Neuron (in vitro differentiated cells): ENCODE data around the gene CAMTA1.

Experiments used
- H2AFZ ChIP-seq: one replicate; pipeline ENCODE4 v1.6.1; 2013; ENCODE audit warnings: low read depth, mild to moderate bottlenecking, inconsistent platforms, low read length, moderate library complexity
- H3K27me3 ChIP-seq: one replicate; pipeline ENCODE4 v1.6.1; 2013; ENCODE audit warnings: low read length; ENCODE audit not compliant: insufficient read depth
- H3K36me3 ChIP-seq: one replicate; pipeline ENCODE4 v1.6.1; 2013; ENCODE audit warnings: low read length; ENCODE audit not compliant: insufficient read depth
- H3K4me1 ChIP-seq: one replicate; pipeline ENCODE4 v1.6.1; 2013; ENCODE audit warnings: low read length; ENCODE audit not compliant: insufficient read depth
- H3K4me3 ChIP-seq: 2 replicates; pipeline ENCODE4 v1.5.1; 2013; ENCODE audit warnings: mild to moderate bottlenecking, low read length, moderate library complexity
- H3K9me3 ChIP-seq: one replicate; pipeline ENCODE4 v1.6.1; 2013; ENCODE audit warnings: low read length

Gene CAMTA1

GRCh38 chr1:7526867-7527732 is 741.8 kb downstream of the CAMTA1 start:
- Histone ChIP-seq H3K27me3 (peaks cover 2% of the 10 kb centered on the region), H3K4me1 (no peaks in the 10 kb centered on the region), H3K9me3 (no peaks in the 10 kb centered on the region), H3K36me3 (no peaks in the 10 kb centered on the region), H3K4me3 (no peak overlapping the region), H2AFZ (no peak overlapping the region)

GRCh38 chr1:7527733-7528045 is 742.4 kb downstream of the CAMTA1 start:
- Histone ChIP-seq H3K4me3 (no peak overlapping the region), H3K9me3 (no peaks in the 10 kb centered on the region), H2AFZ (no peak overlapping the region), H3K27me3 (peaks cover 4% of the 10 kb centered on the region), H3K4me1 (no peaks in the 10 kb centered on the region), H3K36me3 (no peaks in the 10 kb centered on the region)

DNA sequence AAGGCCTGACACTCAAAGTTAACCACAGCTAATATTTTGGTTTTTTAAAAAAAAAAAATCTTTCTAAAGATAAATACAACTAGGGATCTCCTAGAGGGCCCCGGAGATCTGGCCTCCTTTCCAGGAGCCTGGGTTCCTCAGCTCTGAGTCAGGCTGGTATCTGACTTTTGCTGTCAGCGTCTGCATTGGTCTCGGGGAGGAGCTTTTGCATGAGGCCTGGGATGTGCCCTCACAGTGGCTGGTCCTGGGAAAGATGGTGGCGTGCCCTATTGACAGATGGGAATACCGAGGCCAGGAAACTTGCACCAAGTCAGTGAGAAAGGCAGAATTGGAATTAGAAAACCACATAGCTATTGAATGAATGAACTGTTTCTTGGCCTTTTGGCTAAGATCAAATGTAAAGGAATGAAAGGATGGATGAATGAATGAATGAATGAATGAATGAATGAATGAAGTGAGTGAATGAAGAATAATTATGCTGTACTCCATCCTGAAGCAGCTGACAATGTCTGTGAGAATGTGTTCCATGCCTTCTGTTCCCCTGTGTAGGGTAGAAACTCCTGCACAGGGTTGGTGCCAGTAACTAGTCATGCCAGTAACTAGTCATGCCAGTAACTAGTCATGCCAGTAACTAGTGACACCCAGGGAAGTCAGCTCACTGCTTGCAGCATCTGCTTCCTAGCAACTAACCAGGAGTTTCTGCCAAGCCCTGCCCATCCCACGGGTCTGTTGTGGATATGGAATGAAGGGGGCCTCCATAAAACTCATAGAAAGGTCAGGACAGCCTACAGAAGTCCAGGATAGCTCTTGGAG is 743.3 kb downstream of the CAMTA1 start:
- Histone ChIP-seq H3K9me3 (no peaks in the 10 kb centered on the region), H3K4me1 (no peaks in the 10 kb centered on the region), H3K4me3 (no peak overlapping the region), H2AFZ (no peak overlapping the region), H3K36me3 (no peaks in the 10 kb centered on the region), H3K27me3 (peaks cover 4% of the 10 kb centered on the region)

DNA sequence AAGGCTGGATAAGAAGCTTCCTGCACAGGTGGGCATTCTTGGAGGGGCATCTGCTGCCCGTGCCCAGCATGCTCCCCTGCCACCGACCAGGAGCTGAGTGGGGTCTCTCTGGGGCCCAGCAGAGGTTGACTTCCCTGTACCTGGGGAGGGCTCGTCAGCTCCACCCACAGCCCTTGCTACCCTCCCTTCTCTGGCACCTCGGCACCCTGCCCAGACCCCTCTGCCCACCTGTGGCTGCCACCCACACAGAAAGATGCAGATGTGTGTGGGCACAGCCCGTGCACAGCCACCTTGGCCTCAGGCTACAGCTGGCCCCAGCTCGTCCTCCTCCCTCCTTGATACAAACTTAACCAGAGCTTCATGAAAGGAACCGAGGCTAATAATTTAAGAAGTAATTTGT is 744.7 kb downstream of the CAMTA1 start:
- Histone ChIP-seq H2AFZ (no peak overlapping the region), H3K36me3 (no peaks in the 10 kb centered on the region), H3K4me3 (no peak overlapping the region), H3K9me3 (no peaks in the 10 kb centered on the region), H3K4me1 (no peaks in the 10 kb centered on the region), H3K27me3 (peaks cover 11% of the 10 kb centered on the region)

- Histone ChIP-seq H3K4me3 (no peak overlapping the region), H3K27me3 (peaks cover 24% of the 10 kb centered on the region), H3K36me3 (no peaks in the 10 kb centered on the region), H3K4me1 (peaks cover 9% of the 10 kb centered on the region), H3K9me3 (no peaks in the 10 kb centered on the region), H2AFZ (no peak overlapping the region)
These were observed 746.5 kb downstream of the CAMTA1 start for GRCh38 chr1:7531562-7532340.

- no peak overlapping the region for H3K4me3 ChIP-seq
- no peak overlapping the region for H2AFZ ChIP-seq
- peaks cover 9% of the 10 kb centered on the region for H3K4me1 ChIP-seq
- H3K27me3 ChIP-seq, result peaks cover 27% of the 10 kb centered on the region
- no peaks in the 10 kb centered on the region for H3K9me3 ChIP-seq
- no peaks in the 10 kb centered on the region for H3K36me3 ChIP-seq
These were observed 747.8 kb downstream of the CAMTA1 start for GRCh38 chr1:7533006-7533405.

DNA sequence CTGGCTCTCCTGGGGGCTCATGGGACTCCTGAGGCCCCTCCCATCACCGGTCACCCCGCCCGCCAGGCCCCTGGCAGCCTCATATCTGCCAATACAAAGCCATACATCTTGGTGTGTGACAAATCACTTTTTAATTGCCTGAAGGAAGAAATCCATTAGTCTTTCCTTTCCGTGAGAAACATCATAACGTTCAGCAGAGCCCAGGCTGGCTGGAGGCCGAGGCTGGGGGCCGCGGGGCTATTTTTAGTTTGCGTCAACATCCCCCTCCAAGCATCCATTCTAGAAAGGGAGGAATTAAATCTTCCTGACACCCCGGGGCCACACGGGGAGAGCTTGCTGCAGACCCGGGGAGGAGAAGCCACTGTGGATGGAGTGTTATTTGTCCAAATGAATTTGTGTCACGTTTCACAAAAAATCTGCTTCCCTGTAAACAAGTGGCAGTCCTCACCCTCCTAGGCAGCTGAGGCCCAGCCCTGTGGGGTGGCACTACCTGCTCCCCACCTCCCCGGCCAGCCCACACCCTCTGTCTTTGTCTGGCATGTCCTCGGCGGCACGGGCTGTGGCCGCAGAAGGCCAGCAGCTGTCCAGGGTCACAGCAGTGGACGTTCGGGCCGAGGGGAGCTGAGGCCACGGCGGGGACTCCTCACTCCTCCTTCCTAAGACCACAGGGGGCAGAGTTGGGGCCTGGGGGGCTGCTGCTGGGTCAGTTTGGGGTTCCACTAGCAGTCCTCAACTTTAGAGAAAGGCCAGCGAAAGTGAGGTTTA is 749.0 kb downstream of the CAMTA1 start:
- Histone ChIP-seq H3K27me3 (peaks cover 27% of the 10 kb centered on the region), H3K9me3 (no peaks in the 10 kb centered on the region), H2AFZ (no peak overlapping the region), H3K4me1 (peaks cover 13% of the 10 kb centered on the region), H3K4me3 (no peak overlapping the region), H3K36me3 (no peaks in the 10 kb centered on the region)

DNA sequence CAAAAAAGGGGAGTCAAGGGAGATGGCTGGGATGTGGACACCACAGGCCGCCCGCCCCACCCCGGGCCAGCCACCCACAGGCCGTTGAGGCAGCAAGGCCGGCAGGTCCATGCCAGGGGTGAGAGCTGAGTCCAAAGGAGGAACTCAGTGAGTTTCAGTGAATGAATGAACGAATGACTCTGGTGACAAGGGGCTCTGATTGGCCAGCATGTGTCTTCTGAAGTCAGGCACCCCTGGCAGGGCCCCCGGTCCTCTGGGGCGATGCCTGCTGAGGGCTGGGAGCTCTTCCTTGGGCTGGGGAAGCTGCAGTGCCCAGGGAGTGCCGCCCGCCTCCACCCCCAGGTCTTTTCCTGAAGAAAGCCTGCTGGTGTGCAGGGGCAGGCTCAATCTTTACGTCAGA is 749.8 kb downstream of the CAMTA1 start:
- H3K4me3 ChIP-seq, result no peak overlapping the region
- no peak overlapping the region for H2AFZ ChIP-seq
- peaks cover 13% of the 10 kb centered on the region for H3K4me1 ChIP-seq
- H3K27me3 ChIP-seq, result peaks cover 27% of the 10 kb centered on the region
- no peaks in the 10 kb centered on the region for H3K36me3 ChIP-seq
- no peaks in the 10 kb centered on the region for H3K9me3 ChIP-seq

- H3K27me3 ChIP-seq, result peaks cover 27% of the 10 kb centered on the region
- H3K4me1 ChIP-seq, result peaks cover 13% of the 10 kb centered on the region
These were observed 751.0 kb downstream of the CAMTA1 start for GRCh38 chr1:7535934-7536878.

DNA sequence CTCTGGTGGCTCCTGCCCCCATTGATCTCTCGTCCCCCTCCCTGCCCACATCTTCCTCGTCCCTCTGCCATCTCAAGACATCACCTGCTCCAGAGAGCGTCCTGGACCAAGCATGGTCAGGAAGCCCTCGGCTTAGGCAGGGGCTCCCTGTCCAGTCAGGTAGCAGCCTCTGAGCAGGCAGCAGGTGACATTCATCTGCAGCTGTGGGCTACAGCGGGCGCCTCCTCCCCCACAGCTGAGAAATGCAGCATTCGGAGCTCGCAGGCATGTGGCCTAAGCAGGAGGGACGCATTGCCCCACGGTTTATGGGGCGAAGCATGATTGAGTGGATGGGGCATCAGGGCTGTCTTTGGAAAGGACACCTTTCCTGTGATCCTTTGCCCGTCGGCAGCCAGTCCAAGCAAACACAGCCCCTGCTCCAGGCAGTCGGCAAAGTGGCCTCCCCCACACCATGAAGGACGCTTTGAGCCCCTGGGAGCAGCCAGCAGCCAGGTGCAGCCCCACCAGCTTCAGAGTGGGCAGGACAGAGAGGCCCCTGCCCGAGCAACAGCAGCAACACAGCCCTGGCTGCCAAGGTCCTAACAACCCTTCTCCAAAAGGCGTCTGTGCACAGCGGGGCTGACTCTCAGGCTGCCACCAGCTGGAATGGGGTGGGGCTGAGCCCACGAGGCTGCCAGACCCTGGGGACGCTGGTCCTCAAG is 751.8 kb downstream of the CAMTA1 start:
- H3K9me3 ChIP-seq, result no peaks in the 10 kb centered on the region
- no peak overlapping the region for H3K4me3 ChIP-seq
- H3K36me3 ChIP-seq, result no peaks in the 10 kb centered on the region
- H2AFZ ChIP-seq, result no peak overlapping the region
- H3K27me3 ChIP-seq, result peaks cover 27% of the 10 kb centered on the region
- peaks cover 13% of the 10 kb centered on the region for H3K4me1 ChIP-seq

More at GRCh38 chr1:7535934-7536878, 751.0 kb downstream of the CAMTA1 start:
- no peak overlapping the region for H2AFZ ChIP-seq
- H3K9me3 ChIP-seq, result no peaks in the 10 kb centered on the region
- H3K4me3 ChIP-seq, result no peak overlapping the region
- no peaks in the 10 kb centered on the region for H3K36me3 ChIP-seq

DNA sequence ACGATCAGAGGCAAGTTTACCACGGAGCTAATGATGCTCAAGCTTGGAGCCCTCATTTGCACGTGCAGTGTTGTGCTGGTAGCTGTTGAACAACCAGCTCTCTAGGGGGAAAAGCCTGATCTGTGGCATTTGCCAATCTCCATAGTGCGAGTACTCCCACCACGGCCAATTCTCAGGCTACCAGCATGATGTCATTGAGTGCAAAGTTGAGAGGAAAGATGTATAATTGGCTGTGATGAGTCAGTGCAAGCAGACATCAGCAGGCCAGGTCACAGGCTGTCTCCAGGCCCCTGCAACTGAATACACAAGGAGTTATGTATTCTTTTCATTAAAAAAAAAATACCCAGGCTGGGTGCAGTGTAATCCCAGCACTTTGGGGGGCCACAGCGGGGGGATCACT is 752.8 kb downstream of the CAMTA1 start:
- Histone ChIP-seq H3K27me3 (peaks cover 25% of the 10 kb centered on the region), H3K9me3 (no peaks in the 10 kb centered on the region), H3K4me3 (no peak overlapping the region), H2AFZ (no peak overlapping the region), H3K36me3 (no peaks in the 10 kb centered on the region), H3K4me1 (peaks cover 13% of the 10 kb centered on the region)
